H1 (cell line): ENCODE results near the gene GATA5. TPM values are rescaled to one million over a fixed set of nuclear protein-coding genes. Genes with fewer than 3 reads are reported as not detected.
A peak's percentile ranks its signal among the peaks of the same experiment; 100 is the strongest.

Experiments used
- CTCF ChIA-PET: fragments of 300-600 bp; sonication (Branson Sonifier 250); formaldehyde crosslinking; loops from one replicate; lab custom pipeline; 2021; ENCODE audit not compliant: partially characterized antibody; lab: Charles Lee
- POLR2A ChIA-PET: fragments of 300-600 bp; sonication (Branson Sonifier 250); formaldehyde crosslinking; loops from one replicate; lab custom pipeline; 2021; ENCODE audit warnings: inconsistent platforms; ENCODE audit not compliant: partially characterized antibody; lab: Charles Lee
- DNase-seq, 2 experiments: peaks; one replicate each; pipeline versions ENCODE4 v3.0.0 to v3.0.0-alpha.2; 2010 to 2022; ENCODE audit warnings: low spot score in 2 of 2, low read depth in 1 of 2, mixed read lengths in 1 of 2
- FAIRE-seq: peaks from 2 replicates; lab custom pipeline; 2011; peaks lifted over from hg19 to GRCh38; lab: Jason Lieb, UNC
- H2AFZ ChIP-seq: 2 replicates; pipeline ENCODE4 v1.8.1; 2012; ENCODE audit warnings: low read length, inconsistent platforms
- H2AK5ac ChIP-seq: 2 replicates; pipeline ENCODE4 v1.6.1; 2013; ENCODE audit warnings: low read depth, low read length
- H2BK120ac ChIP-seq: replicated peaks from 2 replicates; pipeline ENCODE3; 2013; ENCODE audit warnings: low read depth, low read length, inconsistent platforms
- H2BK12ac ChIP-seq: 2 replicates; pipeline ENCODE4 v1.6.1; 2013; ENCODE audit warnings: low read depth, low read length
- H2BK15ac ChIP-seq: 2 replicates; pipeline ENCODE4 v1.6.1; 2013; ENCODE audit warnings: low read length
- H2BK20ac ChIP-seq: 2 replicates; pipeline ENCODE4 v1.6.1; 2013; ENCODE audit warnings: low read length
- H2BK5ac ChIP-seq: 2 replicates; pipeline ENCODE4 v1.6.1; 2013; ENCODE audit warnings: low read depth, low read length
- H3K14ac ChIP-seq: 2 replicates; pipeline ENCODE4 v1.6.1; 2013; ENCODE audit warnings: inconsistent platforms; ENCODE audit not compliant: insufficient read length
- H3K18ac ChIP-seq: 2 replicates; pipeline ENCODE4 v1.6.1; 2013; ENCODE audit warnings: low read length; ENCODE audit errors: extremely low read depth
- H3K23ac ChIP-seq: 2 replicates; pipeline ENCODE4 v1.6.1; 2013; ENCODE audit warnings: inconsistent platforms; ENCODE audit not compliant: insufficient read length
- H3K23me2 ChIP-seq: 2 replicates; pipeline ENCODE4 v1.6.1; 2013; ENCODE audit warnings: low read depth, low read length
- H3K27ac ChIP-seq: 2 replicates; pipeline ENCODE4 v1.6.1; 2011; ENCODE audit warnings: low read depth, low read length, inconsistent platforms
- H3K27me3 ChIP-seq, 4 experiments: replicated peaks in 1 of 4; 1 replicate in 1 of 4; 2 replicates in 3 of 4; pipeline versions ENCODE4 v1.6.1 to v1.8.1; 2011 to 2013; ENCODE audit warnings: low read length in 3 of 4, mild to moderate bottlenecking in 3 of 4, inconsistent platforms in 2 of 4, mixed read lengths in 2 of 4, moderate library complexity in 1 of 4; ENCODE audit not compliant: control insufficient read depth in 3 of 4, insufficient read depth in 3 of 4; ENCODE audit errors: extremely low read depth in 1 of 4
- H3K36me3 ChIP-seq, 4 experiments: 2 replicates each; pipeline versions ENCODE4 v1.6.1 to v1.8.1; 2011 to 2013; ENCODE audit warnings: mild to moderate bottlenecking in 4 of 4, low read length in 3 of 4, moderate library complexity in 2 of 4, control low read depth in 1 of 4, inconsistent platforms in 1 of 4; ENCODE audit not compliant: insufficient read depth in 4 of 4, control insufficient read depth in 2 of 4
- H3K4ac ChIP-seq: replicated peaks from 2 replicates; pipeline ENCODE3; 2013; ENCODE audit warnings: low read length, low read depth, mixed read lengths, inconsistent platforms; ENCODE audit not compliant: insufficient read length
- H3K4me1 ChIP-seq, 4 experiments: replicated peaks in 1 of 4; 1 replicate in 1 of 4; 2 replicates in 3 of 4; pipeline versions ENCODE4 v1.6.1 to v1.8.1; 2011 to 2013; ENCODE audit warnings: low read length in 3 of 4, inconsistent platforms in 2 of 4, mixed read lengths in 1 of 4; ENCODE audit not compliant: insufficient read depth in 4 of 4, control insufficient read depth in 3 of 4
- H3K4me2 ChIP-seq, 2 experiments: 2 replicates each; pipeline versions ENCODE4 v1.6.1 to v1.8.1; 2011 to 2013; ENCODE audit warnings: low read depth in 2 of 2, low read length in 2 of 2, control low read depth in 1 of 2, inconsistent platforms in 1 of 2, mild to moderate bottlenecking in 1 of 2; ENCODE audit not compliant: insufficient read depth in 1 of 2
- H3K4me3 ChIP-seq, 4 experiments: fragments of 200-600, 300-600 bp in 1 of 4; sonication (generic), shearing (Covaris generic), sonication (Bioruptor Twin) in 1 of 4; 2 replicates each; pipeline versions ENCODE4 v1.5.1 to v1.8.1; 2011 to 2016; ENCODE audit warnings: low read length in 4 of 4, low read depth in 3 of 4, control low read depth in 2 of 4, inconsistent platforms in 2 of 4, mild to moderate bottlenecking in 2 of 4, mixed read lengths in 1 of 4, moderate library complexity in 1 of 4; ENCODE audit not compliant: insufficient read depth in 2 of 4; ENCODE audit errors: extremely low read depth in 1 of 4
- H3K56ac ChIP-seq: replicated peaks from 2 replicates; pipeline ENCODE3; 2013; ENCODE audit warnings: low read depth, mild to moderate bottlenecking, mixed read lengths, low read length, inconsistent platforms; ENCODE audit not compliant: insufficient read length
- H3K79me1 ChIP-seq: 2 replicates; pipeline ENCODE4 v1.6.1; 2013; ENCODE audit warnings: low read depth, low read length, control low read depth
- H3K79me2 ChIP-seq, 2 experiments: 2 replicates each; pipeline versions ENCODE4 v1.6.1 to v1.8.1; 2012 to 2013; ENCODE audit warnings: low read length in 2 of 2, mild to moderate bottlenecking in 2 of 2, inconsistent platforms in 1 of 2; ENCODE audit not compliant: insufficient read depth in 2 of 2, control insufficient read depth in 1 of 2
- H3K9ac ChIP-seq, 4 experiments: replicated peaks in 1 of 4; 1 replicate in 1 of 4; 2 replicates in 3 of 4; pipeline versions ENCODE4 v1.6.1 to v1.8.1; 2011 to 2013; ENCODE audit warnings: low read depth in 3 of 4, low read length in 3 of 4, control low read depth in 2 of 4, mild to moderate bottlenecking in 2 of 4, moderate library complexity in 2 of 4, inconsistent platforms in 1 of 4; ENCODE audit errors: extremely low read depth in 1 of 4
- H3K9me3 ChIP-seq, 2 experiments: 2 replicates each; pipeline versions ENCODE4 v1.6.1 to v1.8.1; 2012 to 2013; ENCODE audit warnings: mild to moderate bottlenecking in 2 of 2, moderate library complexity in 2 of 2, control low read depth in 1 of 2, inconsistent platforms in 1 of 2, low read depth in 1 of 2, low read length in 1 of 2, mixed read lengths in 1 of 2; ENCODE audit not compliant: insufficient read depth in 2 of 2
- H4K20me1 ChIP-seq, 2 experiments: replicated peaks in 1 of 2; 2 replicates each; pipeline versions ENCODE3 to v1.8.1; 2011 to 2013; ENCODE audit warnings: inconsistent platforms in 2 of 2, low read length in 2 of 2, mild to moderate bottlenecking in 1 of 2; ENCODE audit not compliant: insufficient read depth in 2 of 2, control insufficient read depth in 1 of 2
- H4K5ac ChIP-seq: 2 replicates; pipeline ENCODE4 v1.6.1; 2013; ENCODE audit warnings: low read length, low read depth, mixed read lengths, inconsistent platforms; ENCODE audit not compliant: insufficient read length
- H4K8ac ChIP-seq: 2 replicates; pipeline ENCODE4 v1.8.0; 2013; ENCODE audit warnings: mild to moderate bottlenecking, moderate library complexity, low read length, inconsistent platforms; ENCODE audit not compliant: insufficient read depth; ENCODE audit errors: extremely low read depth
- H4K91ac ChIP-seq: replicated peaks from 2 replicates; pipeline ENCODE3; 2013; ENCODE audit warnings: low read length, mixed read lengths, inconsistent platforms; ENCODE audit not compliant: insufficient read length
- CTCF ChIP-seq, 3 experiments: IDR thresholded peaks; 1 replicate in 2 of 3; 2 replicates in 1 of 3; pipeline versions ENCODE4 v1.5.1 to v1.6.1; 2011; ENCODE audit warnings: low read length in 3 of 3, mild to moderate bottlenecking in 3 of 3, inconsistent platforms in 2 of 3, low read depth in 1 of 3, moderate library complexity in 1 of 3; ENCODE audit not compliant: insufficient read depth in 1 of 3; ENCODE audit errors: control extremely low read depth in 1 of 3
- KDM5A ChIP-seq: fragments of 200-600 bp; IDR thresholded peaks from 2 replicates; pipeline ENCODE4 v1.7.1; 2012; ENCODE audit warnings: mild to moderate bottlenecking, low read length, inconsistent platforms, mixed read lengths
- SP1 ChIP-seq: IDR thresholded peaks from 2 replicates; pipeline ENCODE4 v1.6.1; 2011; ENCODE audit warnings: low read depth, low read length
- WGBS, 2 experiments: shearing (Covaris generic) in 1 of 2; methylation state at CpG; one replicate each; pipeline versions ENCODE4 v1.1.6 to v1.1.7; 2013 to 2015; ENCODE audit warnings: low lambda C conversion rate in 2 of 2, mixed read lengths in 2 of 2, inconsistent platforms in 1 of 2, low coverage in 1 of 2, missing lambda C conversion rate in 1 of 2; ENCODE audit not compliant: insufficient replicate concordance in 2 of 2, insufficient coverage in 1 of 2, insufficient read length in 1 of 2; ENCODE audit errors: extremely low coverage in 1 of 2, missing lambda C conversion rate in 1 of 2; 5-methylcytosine and 5-hydroxymethylcytosine counted together
- polyA plus RNA-seq, 7 experiments: library from polyadenylated mRNA; depleted of rRNA in 3 of 7; stranded (reverse) in 5 of 7; unstranded in 2 of 7; fragments of >200 nt in 5 of 7; fragments of 200-250 nt in 2 of 7; gene quantifications; 1 replicate in 5 of 7; 2 replicates in 1 of 7; 4 replicates in 1 of 7; pipeline versions ENCODE4 v1.2.1 to v1.2.3, GENCODE V29; 2011 to 2013; ENCODE audit warnings: missing spikeins in 2 of 7, mixed read lengths in 2 of 7
- total RNA-seq: library from RNA; stranded (reverse); fragmentation: NEBNext Ultra II Directional; extraction: Animal tissue kit (Norgen Biotek cat#: 25700); gene quantifications from 2 replicates; pipeline ENCODE4 v1.2.1, GENCODE V29; 2021

The GATA5 gene
- total and polyA plus RNA-seq, 2 of the 8 experiments (the other 6 are each of a cell fraction or from before 2014, with no cell fraction given) = 0.08 to 0.11 TPM

- 0 out of 2 replicates have a peak overlapping the region, but pooled peaks have one; percentile 48 for H2BK20ac ChIP-seq
- no peak overlapping the region for H2AFZ ChIP-seq
- H2BK12ac ChIP-seq = 0 out of 2 replicates have a peak overlapping the region, but pooled peaks have one; percentile 50
- no peaks in the 10 kb centered on the region for H3K9me3 ChIP-seq
- H3K4me1 ChIP-seq = peaks cover 0 to 4% (median 0%) of the 10 kb centered on the region in 4 experiments; a peak in 1 of 7 replicates
- TF ChIP-seq KDM5A (no peak), SP1 (no peak), CTCF (IDR thresholded peaks at IDR 0.05; ENCODE audit: control extremely low read depth in 1 of 3, insufficient read depth in 1 of 3, low read depth in 1 of 3, low read length in 3 of 3) (no peak)
- no peak overlapping the region for H4K5ac ChIP-seq
- H3K9ac ChIP-seq = no peak overlapping the region
- H3K14ac ChIP-seq = no peak overlapping the region
- H2BK5ac ChIP-seq = no peak overlapping the region
- H4K20me1 ChIP-seq = no peaks in the 10 kb centered on the region
- peaks cover 3% of the 10 kb centered on the region; the same call in 1 of the 2 replicates for H3K23me2 ChIP-seq
- no peak overlapping the region for H3K27ac ChIP-seq
- H3K56ac ChIP-seq = no peak overlapping the region
- H3K27me3 ChIP-seq = no peaks in the 10 kb centered on the region
- no peak overlapping the region for H3K18ac ChIP-seq
- H2BK15ac ChIP-seq = peak overlapping the region; percentile 61
- POLR2A ChIA-PET = interaction anchor here (1.1 kb wide), 1 partner anchor 29 kb away, joined by 3 read pairs; no protein-coding TSS in a partner anchor
- FAIRE-seq (no peak), DNase-seq (no peak)
- H3K4me2 ChIP-seq = no peak overlapping the region
- CTCF ChIA-PET = interaction anchor here (1.3 kb wide), 1 partner anchor 157 kb away, joined by 3 read pairs; no protein-coding TSS in a partner anchor
- peak overlapping the region; percentile 82; the same call in 1 of the 2 replicates for H2AK5ac ChIP-seq
- H3K36me3 ChIP-seq = no peaks in the 10 kb centered on the region
- H3K4me3 ChIP-seq = no peak overlapping the region
- H4K91ac ChIP-seq = peak overlapping the region; percentile 56
- no peak overlapping the region for H2BK120ac ChIP-seq
- no peaks in the 10 kb centered on the region for H3K79me2 ChIP-seq
- no peak overlapping the region for H4K8ac ChIP-seq
- H3K4ac ChIP-seq = no peak overlapping the region
- H3K23ac ChIP-seq = no peak overlapping the region
- 81% methylated on average over 3 of the region's 18 CpGs; no CpG with 5 or more reads in 1 of the 2 experiments for WGBS, 2 experiments
- no peaks in the 10 kb centered on the region for H3K79me1 ChIP-seq
Measured at GRCh38 chr20:62452475-62453095, 23.2 kb downstream of the GATA5 start.
